ENCODE data around the gene KCTD6. TPM values are rescaled to one million over a fixed set of nuclear protein-coding genes. Genes with fewer than 3 reads are reported as not detected.

The KCTD6 gene
- total RNA-seq, 2 donors from 2014 or later = 5.7 to 6.3 TPM

DNA sequence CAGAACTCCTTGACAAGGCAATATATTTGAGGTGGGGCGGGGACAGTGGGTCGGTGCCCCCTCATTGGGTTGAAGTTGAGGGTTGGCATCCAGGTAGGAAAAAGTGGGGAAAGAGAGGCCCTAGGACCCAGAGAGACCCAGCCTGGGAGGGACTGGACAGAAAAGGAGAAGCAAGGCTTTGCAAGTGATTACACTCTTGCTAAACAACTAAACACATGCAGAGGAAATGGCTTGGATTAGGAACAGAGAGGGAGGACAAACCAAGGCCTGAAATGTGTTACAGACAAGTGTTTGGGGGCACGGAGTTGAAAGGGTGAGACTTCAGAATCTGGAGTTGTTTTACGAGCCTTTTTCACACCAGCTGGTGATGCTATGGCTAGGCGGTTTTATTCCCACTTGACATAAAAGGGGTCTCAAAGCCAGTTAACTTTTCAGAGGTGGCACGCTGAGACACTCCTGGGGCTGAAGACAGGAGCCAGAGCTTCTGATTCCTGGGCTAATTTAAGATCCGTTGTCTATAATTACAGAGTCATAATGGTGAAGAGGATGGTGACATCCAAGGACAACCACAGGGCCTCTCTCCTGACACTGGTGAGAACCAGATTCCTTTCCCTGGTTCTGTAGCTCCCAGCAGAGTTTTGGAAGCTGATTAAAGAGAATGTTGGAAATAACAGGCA lies 7.7 kb upstream of the KCTD6 start:
- DNase-seq (no peak), ATAC-seq (no peak)
- intact Hi-C loops (cut with DNase I, micrococcal nuclease) = no loop called here

GRCh38 chr3:58484722-58485069 lies 7.2 kb upstream of the KCTD6 start:
- DNase-seq = no peak
- intact Hi-C loops (cut with DNase I, micrococcal nuclease) = no loop called here
- ATAC-seq = no peak

DNA sequence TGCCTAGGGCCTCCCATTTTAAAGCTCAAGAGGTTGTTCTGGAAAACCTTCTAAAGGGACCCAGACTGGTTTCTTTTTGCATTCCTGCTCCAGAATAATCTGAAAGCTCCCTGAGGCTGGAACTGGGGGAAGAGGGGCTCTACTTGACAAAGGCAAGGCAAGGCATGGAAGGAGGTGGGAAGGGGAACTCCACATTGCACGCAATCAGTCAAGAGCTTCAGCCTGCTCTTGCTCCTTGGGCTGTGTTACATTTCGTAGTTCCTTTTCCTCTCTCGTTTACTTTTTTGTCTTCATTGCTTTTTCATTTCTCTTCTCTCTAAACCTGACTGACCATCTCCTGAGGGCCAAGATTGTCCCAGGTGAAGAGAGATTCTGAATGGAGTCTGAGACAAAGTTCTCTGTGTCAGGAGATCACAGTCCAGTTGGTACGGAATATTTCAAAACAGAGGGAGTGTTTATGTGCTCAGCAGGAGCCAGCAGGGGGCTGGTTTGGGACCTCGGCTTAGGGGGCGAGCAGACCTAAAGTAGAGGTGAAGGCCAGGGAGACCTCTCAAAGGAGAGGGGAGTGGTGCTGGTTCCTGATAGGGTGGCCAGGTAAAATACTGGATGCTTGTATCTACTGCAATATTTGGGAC lies 6.0 kb upstream of the KCTD6 start:
- no peak for DNase-seq
- no peak for ATAC-seq
- intact Hi-C loops (cut with DNase I, micrococcal nuclease) = no loop called here

- intact Hi-C loops (cut with DNase I, micrococcal nuclease) = no loop called here
- no peak for DNase-seq
- ATAC-seq = no peak
These were observed 4.6 kb upstream of the KCTD6 start for GRCh38 chr3:58487140-58487886.

- DNase-seq (no peak), ATAC-seq (no peak)
- intact Hi-C loops (cut with DNase I, micrococcal nuclease) = no loop called here
These were observed 2.9 kb upstream of the KCTD6 start for GRCh38 chr3:58488967-58489366.

DNA sequence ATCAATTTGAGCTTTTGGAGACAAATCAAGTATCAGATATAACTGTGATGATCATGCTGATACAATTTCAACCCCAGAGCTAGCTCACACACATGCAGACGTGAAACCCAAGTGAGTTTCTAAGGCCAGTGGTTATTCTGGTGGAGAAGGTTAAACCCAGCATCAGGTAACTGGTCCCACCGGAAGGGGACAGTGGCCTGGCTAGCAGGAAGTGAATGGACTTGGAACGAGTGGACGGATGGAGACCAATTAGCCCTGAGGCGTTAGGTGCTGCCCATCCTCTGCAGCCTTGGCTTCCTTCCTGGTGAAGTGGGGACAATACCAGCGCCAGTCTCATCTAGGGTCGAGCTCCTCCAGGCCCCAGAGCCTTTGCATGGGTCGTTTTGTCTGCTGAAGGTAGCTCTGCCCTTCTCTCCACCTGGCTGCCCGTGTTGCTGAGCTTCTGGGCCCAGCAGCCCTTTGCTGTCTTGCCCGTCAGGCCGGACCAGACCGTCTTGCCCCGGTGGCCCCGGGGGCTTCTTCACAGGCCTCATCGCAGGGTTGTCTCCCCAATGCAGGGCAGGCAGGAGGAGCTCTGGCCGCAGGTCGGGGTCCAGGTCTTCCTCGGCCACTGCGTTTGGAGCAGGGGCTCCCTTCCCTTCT lies 915 bp upstream of the KCTD6 start:
- intact Hi-C loops (cut with DNase I, micrococcal nuclease) = loop anchor here in 1 of 2 donors (5.0 kb wide), 1 partner anchor 159 kb away; the partner anchor contains the start of gene PXK
- ATAC-seq (no peak), DNase-seq (peak; percentile 31 to 38)

- ATAC-seq (no peak), DNase-seq (peak in 1 of 2 donors; percentile 24)
- intact Hi-C loops (cut with DNase I, micrococcal nuclease) = loop anchor here in 1 of 2 donors (5.0 kb wide), 1 partner anchor 160 kb away; the partner anchor contains the start of gene PXK
These were observed 604 bp downstream of the KCTD6 start for GRCh38 chr3:58492494-58492905.

DNA sequence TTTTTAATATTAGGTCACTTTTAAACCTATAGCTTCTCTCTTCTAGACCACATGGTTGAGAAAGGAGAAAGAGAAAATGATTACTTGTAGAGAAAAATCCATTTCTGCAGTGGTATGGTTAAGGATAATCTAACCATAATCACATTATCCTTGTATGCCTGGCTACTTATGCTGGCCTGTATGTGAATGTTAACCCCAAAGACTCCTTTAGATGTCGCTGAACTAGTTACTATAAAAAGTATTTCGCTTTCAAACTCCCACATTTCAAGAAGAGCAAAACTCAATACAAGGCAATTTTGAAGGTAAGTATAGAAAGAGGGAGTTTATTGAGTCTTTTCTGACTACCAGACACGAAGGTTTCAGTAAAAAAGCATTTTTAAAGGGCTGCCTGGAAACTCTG lies 2.2 kb downstream of the KCTD6 start:
- ATAC-seq (no peak), DNase-seq (no peak)
- intact Hi-C loops (cut with DNase I, micrococcal nuclease) = loop anchor here in 1 of 2 donors (5.0 kb wide), 1 partner anchor 162 kb away; the partner anchor contains the start of gene PXK

DNA sequence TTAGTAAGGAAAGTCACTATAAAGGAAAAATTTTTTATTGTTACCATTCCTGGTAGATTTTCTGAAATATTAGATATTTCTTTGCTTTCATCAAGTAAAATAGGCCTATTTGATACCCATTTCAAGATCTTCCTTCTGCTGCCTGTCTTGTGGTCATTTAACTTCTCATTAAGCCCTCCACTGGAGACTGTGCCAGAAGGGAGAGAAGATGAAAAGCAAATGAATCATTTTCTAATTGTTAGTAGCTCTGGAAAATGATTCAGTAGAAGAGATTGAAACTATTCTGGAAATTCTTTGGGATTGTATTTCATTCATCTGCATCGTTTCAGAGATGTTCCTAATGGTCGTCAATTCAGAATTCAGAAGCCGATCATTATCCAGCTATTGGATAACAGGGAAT lies 3.2 kb downstream of the KCTD6 start:
- intact Hi-C loops (cut with DNase I, micrococcal nuclease) = no loop called here
- ATAC-seq = no peak
- no peak for DNase-seq

GRCh38 chr3:58496206-58496857 lies 4.4 kb downstream of the KCTD6 start:
- intact Hi-C loops (cut with DNase I, micrococcal nuclease) = no loop called here
- ATAC-seq = no peak
- DNase-seq = no peak

GRCh38 chr3:58497097-58497496 lies 5.2 kb downstream of the KCTD6 start:
- DNase-seq (no peak), ATAC-seq (no peak)
- intact Hi-C loops (cut with DNase I, micrococcal nuclease) = no loop called here

- ATAC-seq (no peak), DNase-seq (no peak)
- intact Hi-C loops (cut with DNase I, micrococcal nuclease) = no loop called here
These were observed 11.0 kb downstream of the KCTD6 start for GRCh38 chr3:58502872-58503271.

- no peak for DNase-seq
- no peak for ATAC-seq
- intact Hi-C loops (cut with DNase I, micrococcal nuclease) = no loop called here
These were observed 15.6 kb downstream of the KCTD6 start for GRCh38 chr3:58507356-58508078.

DNA sequence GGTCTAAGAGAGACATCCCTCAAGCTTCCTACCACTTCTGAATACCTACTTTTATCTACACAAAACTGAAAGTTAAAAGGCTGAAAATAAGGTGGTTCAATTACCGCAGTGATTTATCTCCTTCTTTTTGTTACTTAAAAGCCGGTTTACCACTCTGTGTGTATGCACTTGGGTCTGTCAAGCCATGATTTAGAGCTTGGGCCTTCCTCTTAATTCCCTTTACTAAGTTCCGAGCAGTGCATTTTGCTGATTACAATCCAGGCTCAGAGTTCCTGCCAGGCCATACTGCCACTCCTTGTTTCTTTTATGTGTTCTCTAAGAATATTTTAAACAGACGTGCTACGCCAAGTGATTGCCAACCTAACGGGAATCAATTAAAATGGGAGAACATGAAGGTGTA lies 16.5 kb downstream of the KCTD6 start:
- no peak for ATAC-seq
- DNase-seq = no peak
- intact Hi-C loops (cut with DNase I, micrococcal nuclease) = no loop called here

DNA sequence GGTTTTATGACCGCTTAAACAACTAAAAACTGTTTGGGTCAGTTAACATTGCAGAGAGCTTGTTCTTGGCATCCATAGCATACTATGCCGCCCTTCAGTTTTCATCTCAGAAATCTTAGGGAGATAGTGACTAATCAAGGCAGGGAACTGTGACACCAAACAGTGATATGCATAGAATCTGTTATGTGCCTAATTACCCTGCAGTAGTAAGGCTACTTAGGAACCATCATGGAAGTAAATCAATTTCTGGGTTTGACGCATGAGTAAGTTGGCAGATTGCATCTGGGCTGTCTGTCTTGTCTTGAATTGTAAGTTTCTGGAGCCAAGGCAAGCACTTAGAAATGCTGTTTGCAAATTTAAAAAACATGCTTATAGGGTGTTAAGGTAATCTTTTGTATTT lies 22.5 kb downstream of the KCTD6 start:
- DNase-seq = no peak
- no peak for ATAC-seq
- intact Hi-C loops (cut with DNase I, micrococcal nuclease) = no loop called here

DNA sequence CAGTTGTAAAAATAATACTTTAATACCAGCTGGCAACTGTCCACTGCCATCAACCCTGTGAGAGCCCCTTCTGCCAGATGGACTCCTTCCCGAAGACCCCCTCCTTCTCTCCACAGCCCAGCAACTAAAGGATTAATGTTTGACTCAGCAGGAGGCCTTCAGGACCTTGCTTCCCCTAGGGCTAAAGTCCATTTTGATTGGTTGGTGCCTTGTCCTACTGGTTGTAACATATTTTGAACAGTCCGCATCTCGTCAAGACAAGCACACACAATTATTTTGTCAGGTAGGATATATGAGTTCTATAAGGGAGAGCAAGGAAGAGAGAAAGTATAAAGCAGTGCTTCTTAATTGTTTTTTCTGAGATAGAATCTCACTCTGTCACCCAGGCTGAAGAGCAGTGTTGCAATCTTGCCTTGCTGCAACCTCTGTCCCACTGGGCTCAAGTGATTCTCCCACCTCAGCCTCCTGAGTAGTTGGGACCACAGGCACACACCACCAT lies 26.4 kb downstream of the KCTD6 start:
- ATAC-seq (peak; percentile 42), DNase-seq (no peak)
- intact Hi-C loops (cut with DNase I, micrococcal nuclease) = no loop called here

GRCh38 chr3:58519668-58520402 lies 27.9 kb downstream of the KCTD6 start:
- intact Hi-C loops (cut with DNase I, micrococcal nuclease) = no loop called here
- ATAC-seq = no peak

More at GRCh38 chr3:58519668-58520402, 27.9 kb downstream of the KCTD6 start:
- DNase-seq = no peak

Data from left colon (tissue), 2 donors.